T-helper 1 cell (primary cell): ENCODE results near the gene RFNG.

Source experiments
- DNase-seq, 5 donors: peaks; one replicate each; pipeline ENCODE4 v3.0.0-alpha.2; 2012 to 2020
- total RNA-seq, 4 donors: gene quantifications; one replicate each; lab custom pipeline; 2026; lab: John Stamatoyannopoulos, UW

Gene RFNG, protein sequence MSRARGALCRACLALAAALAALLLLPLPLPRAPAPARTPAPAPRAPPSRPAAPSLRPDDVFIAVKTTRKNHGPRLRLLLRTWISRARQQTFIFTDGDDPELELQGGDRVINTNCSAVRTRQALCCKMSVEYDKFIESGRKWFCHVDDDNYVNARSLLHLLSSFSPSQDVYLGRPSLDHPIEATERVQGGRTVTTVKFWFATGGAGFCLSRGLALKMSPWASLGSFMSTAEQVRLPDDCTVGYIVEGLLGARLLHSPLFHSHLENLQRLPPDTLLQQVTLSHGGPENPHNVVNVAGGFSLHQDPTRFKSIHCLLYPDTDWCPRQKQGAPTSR
- 21.1 to 32.8 (median 25.5) reads per million in 4 donors for total RNA-seq

DNA sequence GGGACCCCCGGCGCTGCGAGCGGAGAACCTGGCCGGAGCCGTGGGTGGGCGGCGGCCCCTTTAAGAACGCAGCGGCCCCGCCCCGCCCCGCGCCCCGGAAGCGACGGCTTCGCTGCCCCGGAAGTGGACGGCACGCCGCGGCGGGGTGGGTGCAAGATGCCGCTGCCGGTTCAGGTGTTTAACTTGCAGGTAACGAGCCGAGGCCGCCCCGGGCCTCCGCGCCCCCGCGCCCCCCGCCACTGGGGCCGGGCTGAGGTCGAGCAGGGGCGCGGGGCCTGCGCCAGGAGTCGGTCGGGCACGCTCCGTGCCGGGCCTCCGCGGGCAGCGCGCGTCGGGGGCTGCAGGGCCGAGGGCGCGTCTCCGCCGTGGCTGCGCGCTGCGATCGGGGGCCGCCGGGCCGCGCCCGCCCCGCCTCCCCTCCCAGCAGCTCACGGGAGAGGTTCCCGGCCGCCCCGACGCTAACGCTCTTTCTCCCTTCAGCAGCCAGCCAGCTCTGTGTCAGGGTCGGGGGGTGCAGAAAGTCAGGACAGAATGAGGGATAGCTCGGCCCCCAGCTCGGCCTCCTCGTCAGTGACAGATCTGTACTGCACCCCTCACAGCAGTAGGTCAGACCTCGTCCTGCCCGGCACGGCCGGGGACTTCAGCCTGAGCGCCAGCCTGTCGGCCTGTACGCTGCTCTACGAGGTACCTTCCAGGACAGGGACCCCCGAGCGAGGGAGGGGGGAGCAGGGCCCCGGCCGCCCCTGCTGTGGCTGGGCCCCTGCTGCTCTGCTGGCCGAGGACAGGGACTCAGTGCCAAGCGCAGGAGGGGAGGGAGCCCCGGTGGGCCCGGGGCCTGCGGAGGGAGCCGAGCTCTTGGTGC, at the start of gene RFNG, which contains the start of gene GPS1:
Gene RFNG, minus strand, starts transcription at position 36 of the 862 bp plus-strand sequence. CDS start 45 bp downstream, outside the sequence.
Gene GPS1, plus strand, starts transcription at position 123 of the 862 bp plus-strand sequence. Its CDS starts 34 bp downstream, at position 157.
- DNase-seq, result peak; percentile 62 to 82 (median 74)

DNA sequence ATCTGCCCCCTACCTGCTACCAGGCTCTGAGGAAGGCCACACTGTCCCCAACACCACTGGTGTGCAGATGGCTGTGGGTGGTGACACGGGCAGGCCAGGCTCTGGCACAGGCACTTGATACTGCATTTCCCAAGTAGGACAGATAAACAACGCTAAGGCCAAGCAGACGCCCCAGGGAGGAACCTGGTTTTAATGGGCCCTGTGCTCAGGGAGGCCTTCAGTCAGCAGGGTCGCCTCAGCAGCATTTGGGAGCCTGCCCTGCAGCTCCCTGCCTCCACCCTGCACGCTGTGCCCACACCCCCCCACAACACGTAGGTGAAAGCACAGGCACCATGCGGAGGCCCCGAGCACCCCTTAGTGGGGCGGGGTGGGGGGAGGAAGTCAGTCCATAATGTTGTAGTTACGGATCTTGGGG, 49.7 kb upstream of the RFNG start:
- no peak for DNase-seq

DNA sequence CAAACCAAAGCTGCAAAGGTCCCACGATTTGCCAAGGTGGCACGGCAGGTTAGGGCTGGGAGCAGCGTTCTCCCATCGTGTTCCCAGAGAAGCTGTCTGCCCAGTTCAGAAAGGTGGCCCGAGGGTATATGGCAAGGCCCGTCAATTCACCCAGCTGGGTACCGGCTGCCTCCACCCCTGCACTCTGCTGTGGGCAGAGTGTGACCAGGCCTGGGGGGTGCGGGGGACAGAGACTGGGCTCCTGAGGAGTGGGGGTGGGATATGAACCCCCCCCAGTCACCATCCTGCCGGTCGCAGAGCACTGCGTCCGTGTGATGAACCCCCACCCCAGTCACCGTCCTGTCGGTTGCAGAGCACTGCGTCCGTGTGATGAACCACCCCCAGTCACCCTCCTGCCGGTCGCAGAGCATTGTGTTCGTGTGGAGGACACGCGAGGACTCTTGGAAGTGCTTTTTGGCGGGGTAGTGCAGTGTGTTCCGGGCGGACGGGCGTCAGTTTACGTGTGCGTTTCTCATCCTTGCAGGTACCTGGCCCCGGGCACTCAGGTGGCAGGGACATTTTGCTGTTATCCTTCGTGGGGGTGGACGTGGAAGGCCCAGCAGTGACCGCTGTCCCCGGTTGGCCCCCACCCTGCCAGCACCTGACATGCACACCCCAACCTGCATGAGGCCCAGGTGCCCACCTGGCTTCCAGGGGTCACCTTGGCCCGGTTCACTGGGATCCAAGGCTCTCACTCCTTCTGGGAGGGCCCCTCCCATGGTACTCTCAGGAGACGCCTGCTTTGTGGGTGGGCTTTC, 49.1 kb upstream of the RFNG start:
- no peak for DNase-seq

DNA sequence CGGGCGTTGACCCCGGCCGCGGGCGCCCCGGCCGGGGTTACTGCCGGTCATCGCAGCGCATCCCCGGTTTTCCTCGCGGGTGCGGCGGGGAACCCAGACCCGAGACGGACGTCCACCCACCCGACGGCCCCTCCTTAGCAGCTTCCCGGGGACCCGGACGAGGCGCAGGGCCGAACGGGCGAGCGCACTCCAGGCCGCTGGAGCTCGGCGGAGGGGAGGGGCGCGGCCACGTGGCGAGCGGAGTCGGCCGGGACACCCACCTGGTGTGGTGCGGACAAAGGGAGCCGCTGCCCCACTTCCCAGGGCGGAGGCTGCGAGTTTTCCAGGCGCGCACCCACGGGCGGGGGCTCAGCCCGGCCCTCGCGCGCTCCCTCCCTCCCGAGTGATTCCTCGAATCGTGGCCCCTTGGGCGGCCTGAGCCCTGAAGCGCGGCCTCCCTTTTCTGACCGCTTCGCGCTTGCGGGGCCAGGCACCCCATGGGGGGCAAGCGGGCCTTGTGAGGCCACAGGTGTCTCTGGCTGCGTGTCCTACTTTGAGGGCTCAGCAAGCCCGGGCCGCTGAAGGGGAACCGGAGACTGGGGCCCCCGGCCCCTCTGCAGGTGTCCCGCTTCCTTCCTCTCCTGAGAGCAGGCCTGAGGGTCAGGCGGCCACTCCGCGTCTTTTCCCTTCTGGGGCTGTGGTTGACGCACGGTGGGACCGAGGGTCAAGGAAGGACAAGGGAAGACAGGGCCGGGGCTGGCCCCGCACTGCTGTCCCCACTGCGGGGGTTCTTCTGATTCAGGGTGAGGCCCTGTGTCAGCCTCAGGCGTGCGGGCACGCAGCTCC, 47.5 kb upstream of the RFNG start:
- DNase-seq, result peak in 1 of 5 donors; percentile 10

DNA sequence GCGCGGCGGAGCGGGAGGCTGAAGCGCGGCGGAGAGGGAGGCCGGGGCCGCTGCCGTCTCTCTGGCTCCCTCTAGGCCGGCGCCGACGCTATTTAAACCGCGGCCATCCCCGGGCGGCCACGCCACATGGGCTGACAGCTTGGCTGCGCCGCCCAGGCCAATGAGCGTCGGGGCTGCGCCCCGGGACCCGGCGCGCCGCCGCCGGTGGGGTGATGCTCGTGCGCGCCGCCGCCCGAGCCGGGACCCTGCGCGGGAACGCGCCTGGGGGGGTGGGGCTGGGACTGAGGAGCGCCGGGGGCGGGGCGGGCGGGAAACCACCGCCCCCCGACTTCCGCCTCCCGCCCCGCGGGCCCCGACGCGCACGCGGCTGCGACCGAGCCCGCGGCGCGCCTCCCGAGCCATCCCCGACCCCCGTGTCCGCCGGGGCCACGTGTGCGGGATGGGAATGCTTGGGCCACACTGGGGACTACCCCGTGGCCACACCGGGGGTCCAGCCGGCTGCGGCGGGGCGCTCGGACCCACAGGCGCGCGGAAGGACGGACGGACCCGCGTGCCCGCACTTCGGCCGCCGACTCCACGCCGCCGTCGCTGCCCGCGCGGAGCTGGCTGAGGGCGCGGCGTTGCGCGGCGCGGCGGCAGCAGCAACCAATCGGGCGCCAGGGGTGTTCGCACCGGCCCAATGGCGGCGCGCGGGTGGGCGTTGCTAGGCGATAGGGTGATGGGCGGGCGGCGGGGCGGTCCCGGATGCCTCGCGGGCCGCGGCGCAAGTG, 46.7 kb upstream of the RFNG start, which contains the start of gene FASN:
Gene FASN, minus strand, starts transcription at position 68 of the 770 bp plus-strand sequence. CDS start 1,791 bp downstream, outside the sequence.
- DNase-seq, result peak; percentile 85 to 94 (median 86)

DNA sequence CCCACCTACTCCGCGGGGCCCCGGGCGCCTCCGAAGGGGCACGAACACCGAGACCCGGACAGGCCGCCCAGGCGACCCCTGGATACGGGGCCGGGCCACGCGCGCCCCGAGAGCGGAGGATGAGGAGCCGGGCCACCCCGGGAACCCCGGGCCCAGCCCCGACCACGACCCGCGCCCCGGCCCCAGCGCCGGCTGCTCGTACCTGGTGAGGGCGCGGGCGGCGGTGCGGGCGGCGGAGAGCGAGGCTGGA, 46.2 kb upstream of the RFNG start:
- no peak for DNase-seq

DNA sequence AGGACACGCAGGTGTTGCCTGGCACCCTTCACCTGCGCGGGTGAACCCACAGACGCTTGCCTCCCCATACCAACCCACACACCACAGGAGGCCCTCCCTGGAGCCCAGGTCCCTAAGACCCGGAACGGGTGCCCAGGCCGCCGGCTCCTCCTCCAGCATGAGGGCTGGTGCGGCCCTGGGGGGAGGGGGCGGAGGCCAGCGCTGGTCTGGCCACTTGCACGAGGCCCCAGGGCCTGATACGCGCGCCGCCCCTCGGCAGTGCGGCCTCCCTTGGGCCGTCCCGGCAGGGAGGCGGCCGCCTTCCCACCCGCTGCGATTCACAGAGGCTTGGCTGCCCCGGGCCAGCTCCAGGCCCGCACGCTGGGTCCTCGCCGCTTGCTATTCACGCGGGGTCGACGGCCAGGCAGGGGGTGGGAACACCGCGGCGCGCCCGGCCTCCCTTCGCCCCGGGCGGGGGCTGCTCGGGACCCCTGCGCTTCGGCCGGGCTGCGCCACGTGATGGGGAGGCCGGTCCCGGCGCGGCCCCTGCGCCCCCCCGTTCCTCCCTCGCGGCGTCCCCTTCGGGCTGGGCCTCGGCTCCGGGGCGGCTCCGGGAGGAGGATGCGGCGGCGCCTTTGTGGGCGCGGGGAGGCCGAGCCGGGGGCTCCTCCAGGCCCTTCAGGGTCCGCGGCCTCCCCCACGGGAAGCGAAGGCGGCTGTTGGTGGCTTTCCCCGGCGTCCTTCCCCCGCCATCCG, 45.7 kb upstream of the RFNG start:
- peak in 3 of 5 donors; percentile 14 to 33 (median 24) for DNase-seq

DNA sequence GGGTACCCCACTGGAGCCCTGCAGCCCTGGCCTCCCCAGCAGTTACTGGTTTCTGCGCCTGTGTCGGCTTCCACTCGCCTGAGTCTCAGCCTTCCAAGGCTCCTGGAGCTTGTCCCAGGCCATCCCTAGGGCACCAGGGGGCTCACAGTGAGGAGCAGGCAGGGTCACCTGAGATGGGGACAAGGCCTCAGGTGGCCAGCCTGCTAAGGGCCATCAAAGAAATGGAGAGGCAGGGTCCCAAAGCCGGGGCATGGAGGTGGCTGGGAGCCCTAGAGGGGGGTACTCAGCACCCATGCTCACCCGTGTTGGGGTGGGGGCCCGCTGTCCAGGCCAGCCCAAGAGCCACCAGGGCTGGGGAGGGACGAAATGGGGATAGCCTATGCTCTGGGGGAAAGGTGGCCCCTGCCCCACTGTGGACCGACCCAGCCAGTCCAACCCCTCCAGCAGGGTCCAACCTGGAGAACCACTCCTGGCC, 45.1 kb upstream of the RFNG start:
- DNase-seq, result peak in 1 of 5 donors; percentile 13

DNA sequence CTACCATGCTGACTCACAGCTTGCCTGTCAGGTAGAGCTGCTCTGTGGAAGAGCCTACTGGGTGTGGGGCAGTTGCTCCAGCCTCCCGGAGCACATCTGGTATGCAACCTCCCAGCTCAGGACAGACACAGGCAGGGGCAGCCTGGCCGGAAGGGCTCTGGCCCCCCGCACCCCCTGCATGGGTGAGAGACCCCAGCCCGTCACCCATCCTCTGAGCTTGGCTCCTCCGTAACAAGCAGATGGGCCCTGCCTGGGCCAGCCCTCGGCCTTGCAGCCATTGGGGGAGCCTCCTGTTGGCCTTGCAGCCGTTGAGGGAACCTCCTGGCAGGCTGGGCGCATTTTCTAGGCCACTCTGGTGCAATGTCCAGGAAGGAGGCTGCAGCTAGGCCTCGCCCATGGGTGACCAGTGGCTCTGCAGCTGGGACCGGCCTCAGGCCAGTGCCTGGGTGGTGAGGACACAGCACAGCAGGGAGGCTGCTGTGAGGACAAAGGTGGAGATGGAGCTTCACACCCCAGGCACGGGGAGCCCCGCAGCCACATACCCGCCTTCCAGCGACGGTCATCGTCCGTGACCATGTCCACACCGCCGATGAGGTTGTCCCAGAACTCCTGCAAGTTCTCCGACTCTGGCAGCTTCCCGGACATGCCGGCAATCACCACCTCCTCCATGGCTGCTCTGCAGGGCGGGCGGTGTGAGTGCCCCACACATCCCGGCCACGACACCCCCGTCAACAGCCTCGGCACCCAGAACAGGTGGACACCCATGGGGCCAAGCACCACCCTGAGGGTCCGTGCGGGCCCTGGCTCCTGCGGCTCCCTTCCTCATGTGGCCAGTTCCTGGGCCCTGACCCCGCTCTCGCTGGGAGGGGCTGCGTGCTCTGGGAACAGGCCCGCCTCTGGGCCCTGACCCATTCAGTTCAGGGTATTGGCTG, 44.4 kb upstream of the RFNG start:
- DNase-seq, result peak in 1 of 5 donors; percentile 8

DNA sequence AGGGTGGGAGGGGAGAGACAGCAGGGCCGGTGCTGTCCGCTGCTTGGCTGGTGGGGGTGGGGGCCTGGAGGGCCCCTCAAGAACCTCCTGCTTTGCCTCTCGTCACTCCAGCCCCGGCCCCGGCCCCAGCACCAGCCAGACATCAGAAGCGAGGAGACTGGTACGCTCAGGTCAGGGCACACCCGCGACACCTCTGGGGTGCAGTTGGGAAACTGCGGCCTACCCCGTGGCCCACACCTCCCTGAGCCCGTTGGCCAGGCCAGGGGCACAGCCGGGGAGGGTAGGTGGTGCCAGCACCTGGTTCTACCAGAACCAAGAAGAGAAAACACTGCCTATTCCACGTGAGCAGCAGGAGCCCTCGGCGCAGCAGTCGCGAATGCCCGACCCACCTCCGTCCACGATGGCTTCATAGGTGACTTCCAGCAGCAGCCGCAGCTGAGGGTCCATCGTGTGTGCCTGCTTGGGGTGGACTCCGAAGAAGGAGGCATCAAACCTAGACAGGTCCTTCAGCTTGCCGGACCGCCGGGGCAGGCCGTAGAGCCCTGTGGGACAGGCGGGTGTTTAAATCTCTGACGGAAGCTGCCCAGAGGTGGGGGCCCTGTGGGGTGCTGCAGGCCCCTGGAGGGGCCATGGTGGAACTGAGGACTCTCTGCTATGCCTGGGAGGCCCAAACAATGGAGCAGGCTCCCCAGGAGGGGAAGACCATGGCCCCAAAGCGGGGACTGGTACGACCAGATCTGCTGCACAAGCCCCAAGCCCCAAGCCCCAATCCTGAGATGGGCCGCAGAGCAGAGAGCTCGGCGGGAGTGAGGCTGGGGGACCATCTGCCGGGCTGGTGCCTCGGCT, 43.5 kb upstream of the RFNG start:
- peak in 1 of 5 donors; percentile 10 for DNase-seq

DNA sequence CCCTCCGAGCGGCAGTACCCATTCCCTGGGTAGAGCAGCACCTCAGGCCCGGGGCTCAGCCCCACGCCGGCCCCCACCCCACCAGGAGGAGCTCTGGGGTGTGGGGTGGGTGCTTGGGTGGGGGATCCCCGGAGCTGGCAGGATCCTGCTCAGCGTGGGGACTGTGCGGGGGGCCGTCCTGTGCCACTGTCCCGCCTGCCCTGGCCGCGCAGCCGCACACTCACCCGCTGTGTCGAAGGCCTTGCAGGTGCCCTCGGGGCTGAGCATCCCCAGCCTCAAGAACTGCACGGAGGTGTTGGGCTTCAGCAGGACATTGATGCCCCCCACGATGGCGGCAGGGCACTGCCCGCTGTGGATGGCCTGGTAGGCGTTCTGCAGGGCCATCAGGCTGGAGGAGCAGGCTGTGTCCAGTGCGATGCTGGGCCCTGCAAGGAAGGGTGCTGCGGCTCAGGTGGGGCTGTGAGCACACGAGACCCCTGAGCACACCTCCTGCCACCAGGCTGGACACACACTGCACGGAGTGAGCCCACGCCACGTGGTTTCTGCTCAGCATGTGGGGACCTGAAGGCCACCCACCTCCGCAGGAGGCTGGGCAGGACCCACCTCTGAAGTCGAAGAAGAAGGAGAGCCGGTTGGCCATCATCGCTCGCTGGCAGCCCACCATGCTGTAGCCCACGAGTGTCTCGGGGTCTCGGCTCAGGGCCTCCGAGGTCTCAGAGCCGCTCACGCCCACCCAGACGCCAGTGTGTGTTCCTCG, 41.6 kb upstream of the RFNG start:
- peak in 1 of 5 donors; percentile 13 for DNase-seq

DNA sequence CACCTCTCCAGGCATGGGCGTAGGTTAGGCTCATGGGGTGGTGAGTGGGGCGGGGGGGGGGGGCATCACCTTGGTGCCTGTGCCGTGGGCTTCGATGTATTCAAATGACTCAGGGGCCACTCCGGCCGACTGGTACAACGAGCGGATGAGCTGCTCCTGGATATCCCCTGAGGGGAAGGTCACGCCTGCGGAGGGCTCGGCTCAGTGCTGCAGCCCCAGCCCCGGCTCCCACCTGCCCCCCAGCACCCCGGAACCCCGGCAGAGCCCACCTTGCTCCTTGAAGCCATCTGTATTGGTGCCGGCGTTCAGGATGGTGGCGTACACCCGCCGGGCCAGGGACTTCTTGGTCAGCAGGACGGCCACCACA, 41.0 kb upstream of the RFNG start:
- DNase-seq, result no peak

DNA sequence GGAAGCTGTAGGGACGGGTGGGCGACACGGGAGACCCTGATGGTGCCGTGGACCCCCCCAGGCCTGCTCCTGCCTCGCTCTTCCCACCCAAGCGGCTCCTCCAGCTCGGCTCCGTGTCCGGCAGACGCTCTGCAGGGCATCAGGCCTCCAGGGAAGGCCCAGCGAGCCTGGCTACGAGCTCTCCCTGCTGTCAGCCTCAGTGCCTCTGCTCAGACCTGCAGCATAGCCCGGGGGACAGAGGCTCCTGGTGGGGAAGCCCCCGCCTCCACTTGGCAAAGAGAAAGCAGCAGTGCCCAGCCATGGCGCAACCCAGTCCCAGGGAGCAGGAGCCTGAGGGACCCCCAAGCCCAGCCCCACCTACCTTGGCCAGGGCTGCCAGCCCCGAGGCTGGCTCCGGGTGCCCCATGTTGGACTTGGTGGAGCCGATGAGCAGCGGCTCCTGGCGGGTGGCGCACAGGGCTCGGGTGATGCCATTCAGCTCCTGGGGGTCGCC, 40.5 kb upstream of the RFNG start:
- no peak for DNase-seq

DNA sequence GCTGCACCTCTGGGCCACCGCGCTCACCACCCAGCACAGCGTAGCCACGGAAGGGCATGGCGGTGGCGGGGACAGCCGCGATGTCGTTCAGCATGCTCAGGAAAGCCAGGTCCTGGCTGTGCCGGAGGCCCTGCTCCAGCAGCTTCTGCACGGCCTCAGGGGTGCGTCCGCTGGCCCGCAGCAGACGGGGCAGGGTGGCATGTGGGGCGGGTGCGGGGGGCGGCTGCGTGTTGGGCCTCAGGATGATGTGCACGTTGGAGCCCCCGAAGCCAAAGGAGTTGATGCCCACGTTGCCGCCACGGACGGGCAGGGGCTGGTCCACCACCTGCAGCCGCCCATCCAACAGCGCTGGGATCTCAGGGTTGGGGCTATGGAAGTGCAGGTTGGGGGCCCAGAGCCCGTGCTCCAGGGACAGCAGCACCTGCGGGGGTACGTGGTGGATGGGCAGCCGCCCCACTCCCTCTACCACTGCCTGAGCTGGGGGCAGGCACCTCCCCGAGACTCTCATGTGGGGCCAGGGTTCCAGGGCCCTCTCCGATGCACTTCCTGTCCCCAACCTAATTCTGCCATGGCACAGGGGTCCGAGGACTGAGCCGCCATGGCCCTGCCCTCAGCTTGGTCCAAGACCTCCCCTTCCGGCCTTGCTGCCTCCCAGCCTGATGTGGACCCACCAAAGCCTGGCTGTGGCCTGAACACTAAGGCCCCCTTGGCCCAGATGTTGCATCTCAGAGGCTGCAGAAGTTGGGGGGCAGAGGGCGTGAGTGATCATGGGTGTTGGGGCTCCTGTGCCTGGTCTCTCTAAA, 39.9 kb upstream of the RFNG start:
- DNase-seq, result peak in 1 of 5 donors; percentile 12

DNA sequence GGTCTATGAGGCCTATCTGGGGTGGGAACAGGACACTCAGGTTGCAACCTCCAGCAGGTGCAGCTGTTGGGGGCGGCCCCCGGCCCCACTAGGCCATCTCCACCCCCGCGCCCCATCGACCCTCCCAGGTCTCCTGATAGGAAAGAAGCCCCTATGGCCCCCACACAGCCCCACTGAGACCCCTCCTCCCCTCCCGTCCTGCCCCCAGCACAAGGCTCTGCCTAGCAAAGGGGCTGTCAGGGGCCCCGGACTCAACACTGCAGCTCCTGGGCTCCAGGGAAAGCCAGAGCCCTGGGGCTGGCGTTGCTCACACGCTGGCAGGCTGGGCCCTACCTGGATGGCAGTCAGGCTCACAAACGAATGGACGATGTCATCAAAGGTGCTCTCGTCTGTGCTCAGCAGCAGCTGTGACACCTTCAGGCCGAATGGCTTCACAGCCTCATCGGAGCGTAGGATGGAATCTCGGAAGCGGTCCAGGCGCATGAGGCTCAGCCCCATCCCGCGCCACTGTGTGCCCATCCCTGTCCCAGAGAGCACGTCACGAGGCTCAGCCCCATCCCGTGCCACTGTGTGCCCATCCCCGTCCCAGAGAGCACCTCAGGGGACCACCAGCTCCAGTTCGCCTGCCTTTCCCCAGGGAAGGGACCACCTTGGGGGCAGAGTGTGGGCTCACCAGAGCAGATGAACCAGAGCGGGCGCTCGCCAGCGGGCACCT, 39.1 kb upstream of the RFNG start:
- DNase-seq, result peak in 1 of 5 donors; percentile 12
